RWPE2 (cell line): ENCODE measurements around the gene PPM1E.

Source experiments
- ATAC-seq: fragments of 200-7000 bp; cut with Tn5 transposase; 3 replicates; pipeline ENCODE4 v1.9.1; 2021; ENCODE audit warnings: low read depth
- DNase-seq: peaks from one replicate; pipeline ENCODE4 v3.0.0-alpha.2; 2020; ENCODE audit warnings: low spot score
- H3K27ac ChIP-seq: fragments of 450-650 bp; 2 replicates; pipeline ENCODE4 v1.5.1; 2017; ENCODE audit warnings: mild to moderate bottlenecking; ENCODE audit not compliant: poor library complexity, severe bottlenecking
- H3K27me3 ChIP-seq: fragments of 250-450 bp; sonication (Bioruptor Pico); 2 replicates; pipeline ENCODE4 v1.5.1; 2021; ENCODE audit warnings: mild to moderate bottlenecking, moderate library complexity; ENCODE audit not compliant: insufficient read depth, poor library complexity, severe bottlenecking
- H3K36me3 ChIP-seq: fragments of 250-450 bp; sonication (Bioruptor Pico); 2 replicates; pipeline ENCODE4 v1.5.1; 2020; ENCODE audit warnings: low read depth, mild to moderate bottlenecking, moderate library complexity
- H3K4me1 ChIP-seq: fragments of 250-450 bp; sonication (Bioruptor Pico); 2 replicates; pipeline ENCODE4 v1.5.1; 2021; ENCODE audit warnings: mild to moderate bottlenecking, moderate library complexity; ENCODE audit not compliant: insufficient read depth, poor library complexity, severe bottlenecking
- H3K4me3 ChIP-seq: fragments of 250-450 bp; sonication (Bioruptor Pico); 2 replicates; pipeline ENCODE4 v1.5.1; 2021; ENCODE audit warnings: mild to moderate bottlenecking, moderate library complexity; ENCODE audit not compliant: severe bottlenecking
- H3K9me3 ChIP-seq: fragments of 250-450 bp; sonication (Bioruptor Pico); 2 replicates; pipeline ENCODE4 v1.5.1; 2021; ENCODE audit warnings: mild to moderate bottlenecking, moderate library complexity; ENCODE audit not compliant: severe bottlenecking
- CTCF ChIP-seq: fragments of 450-650 bp; IDR thresholded peaks from one replicate; pipeline ENCODE4 v1.5.1; 2017; ENCODE audit warnings: mild to moderate bottlenecking, moderate library complexity; ENCODE audit not compliant: poor library complexity, severe bottlenecking

PPM1E gene

GRCh38 chr17:58865301-58865700 lies 109.6 kb downstream of the PPM1E start:
- H3K27ac ChIP-seq: no peak overlapping the region
- DNase-seq (no peak), ATAC-seq (no peak)
- H3K4me1 ChIP-seq: no peaks in the 10 kb centered on the region
- no peaks in the 10 kb centered on the region for H3K9me3 ChIP-seq
- no peaks in the 10 kb centered on the region for H3K27me3 ChIP-seq
- no peak overlapping the region for H3K4me3 ChIP-seq
- no peaks in the 10 kb centered on the region for H3K36me3 ChIP-seq
- no peak for TF ChIP-seq CTCF

DNA sequence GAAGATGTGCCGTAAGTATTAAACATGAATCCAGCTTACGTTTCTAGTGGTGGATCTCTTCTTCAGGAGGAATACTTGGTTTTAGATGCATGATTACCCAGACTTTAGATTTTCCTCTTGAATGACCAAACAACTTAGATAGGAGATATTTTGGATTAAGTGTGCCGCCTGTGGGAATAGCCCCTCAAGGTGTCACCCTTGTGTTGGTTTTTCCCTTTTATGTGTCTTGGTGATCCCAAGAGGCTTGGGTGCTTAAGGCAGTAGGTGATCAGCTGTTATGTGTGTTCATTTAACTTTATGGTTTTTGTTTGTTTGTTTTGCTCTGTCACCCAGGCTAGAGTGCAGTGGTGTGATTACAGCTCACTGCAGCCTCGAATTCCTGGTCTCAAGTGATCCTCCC lies 115.1 kb downstream of the PPM1E start:
- no peak for TF ChIP-seq CTCF
- Histone ChIP-seq H3K36me3 (no peaks in the 10 kb centered on the region), H3K4me3 (no peak overlapping the region)

GRCh38 chr17:58873926-58874325 lies 118.3 kb downstream of the PPM1E start:
- no peaks in the 10 kb centered on the region for H3K36me3 ChIP-seq

More for the DNA sequence above, 115.1 kb downstream of the PPM1E start:
- no peak for ATAC-seq
- Histone ChIP-seq H3K9me3 (no peaks in the 10 kb centered on the region), H3K27me3 (no peaks in the 10 kb centered on the region), H3K27ac (no peak overlapping the region), H3K4me1 (no peaks in the 10 kb centered on the region)
- DNase-seq: no peak

DNA sequence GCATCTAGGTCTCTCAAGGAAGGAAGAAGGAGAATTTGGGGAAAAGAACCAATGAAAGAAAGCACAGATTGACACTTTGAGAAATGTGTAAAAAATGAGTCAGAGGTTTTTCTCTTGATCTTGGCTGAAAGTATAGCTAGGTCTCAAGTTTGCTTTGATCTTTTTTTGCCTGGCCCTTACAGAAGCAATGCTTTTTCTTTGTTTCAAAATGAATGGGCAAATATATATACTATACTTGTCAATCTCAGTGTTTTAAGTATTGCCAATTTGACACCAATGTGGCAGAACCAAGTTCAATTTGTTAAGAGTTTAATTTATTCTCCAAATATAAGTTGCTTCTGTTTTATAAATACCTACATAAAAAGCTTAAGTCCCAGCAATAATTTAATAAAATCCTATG lies 119.6 kb downstream of the PPM1E start:
- Histone ChIP-seq H3K27me3 (no peaks in the 10 kb centered on the region), H3K27ac (no peak overlapping the region), H3K4me3 (no peak overlapping the region), H3K4me1 (no peaks in the 10 kb centered on the region), H3K36me3 (no peaks in the 10 kb centered on the region), H3K9me3 (no peaks in the 10 kb centered on the region)
- TF ChIP-seq CTCF: no peak
- DNase-seq: no peak
- no peak for ATAC-seq

More at GRCh38 chr17:58873926-58874325, 118.3 kb downstream of the PPM1E start:
- Histone ChIP-seq H3K9me3 (no peaks in the 10 kb centered on the region), H3K4me3 (no peak overlapping the region), H3K4me1 (no peaks in the 10 kb centered on the region), H3K27ac (no peak overlapping the region), H3K27me3 (no peaks in the 10 kb centered on the region)
- DNase-seq: no peak
- TF ChIP-seq CTCF: no peak
- ATAC-seq: no peak

DNA sequence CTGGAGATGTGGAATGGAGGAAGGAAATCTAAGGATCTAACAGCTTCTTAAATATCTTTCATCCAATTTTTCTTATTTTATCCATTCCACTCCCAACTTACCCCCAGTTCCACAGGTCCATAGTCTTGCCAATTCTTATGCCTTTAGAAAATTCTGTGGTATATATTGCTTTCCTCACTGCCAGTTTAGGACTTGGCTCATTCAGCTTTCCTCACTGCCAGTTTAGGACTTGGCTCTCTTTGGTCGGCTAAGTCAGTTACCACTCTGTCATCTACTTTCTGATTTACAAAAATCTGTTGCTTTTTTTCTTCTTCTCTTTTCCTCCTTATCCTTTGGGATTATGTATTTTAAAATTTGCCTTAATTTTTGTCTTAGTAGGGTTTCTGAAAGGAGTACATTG lies 128.5 kb downstream of the PPM1E start:
- Histone ChIP-seq H3K4me1 (no peaks in the 10 kb centered on the region), H3K9me3 (no peaks in the 10 kb centered on the region), H3K4me3 (no peak overlapping the region), H3K27ac (no peak overlapping the region), H3K27me3 (peaks cover 3% of the 10 kb centered on the region), H3K36me3 (no peaks in the 10 kb centered on the region)
- no peak for ATAC-seq
- no peak for DNase-seq
- TF ChIP-seq CTCF: no peak
